Measurements from ENCODE around the gene ATRNL1. TPM values are rescaled to one million over a fixed set of nuclear protein-coding genes. Genes with fewer than 3 reads are reported as not detected.

The ATRNL1 gene
- total RNA-seq, 4 donors from 2014 or later: 137 to 431 (median 202) TPM

DNA sequence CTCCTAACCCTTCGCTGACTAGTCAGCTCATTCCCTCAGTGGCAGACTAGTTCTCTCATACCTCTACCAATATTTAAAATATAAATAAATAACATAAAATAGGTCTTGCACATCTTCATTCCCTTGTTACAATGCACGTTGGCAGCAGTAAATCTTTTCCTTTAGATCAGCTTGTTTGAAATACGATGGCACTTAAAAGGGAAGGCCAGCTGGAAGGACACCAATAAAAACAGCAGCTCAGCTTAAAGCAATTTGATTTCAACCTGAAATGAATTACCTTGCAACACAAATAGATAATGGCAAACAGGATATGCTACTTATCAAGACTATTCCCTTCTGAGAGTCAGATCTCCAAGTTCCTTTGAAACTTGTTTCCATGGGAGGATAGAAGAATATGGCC, 858.1 kb downstream of the ATRNL1 start:
- DNase-seq: no peak
- Histone ChIP-seq H3K27me3 (no peaks in the 10 kb centered on the region), H3K4me3 (no peak overlapping the region), H3K4me1 (no peaks in the 10 kb centered on the region), H3K27ac (no peak overlapping the region), H3K36me3 (no peaks in the 10 kb centered on the region), H3K9me3 (no peaks in the 10 kb centered on the region)
- TF ChIP-seq, protein P1, sequence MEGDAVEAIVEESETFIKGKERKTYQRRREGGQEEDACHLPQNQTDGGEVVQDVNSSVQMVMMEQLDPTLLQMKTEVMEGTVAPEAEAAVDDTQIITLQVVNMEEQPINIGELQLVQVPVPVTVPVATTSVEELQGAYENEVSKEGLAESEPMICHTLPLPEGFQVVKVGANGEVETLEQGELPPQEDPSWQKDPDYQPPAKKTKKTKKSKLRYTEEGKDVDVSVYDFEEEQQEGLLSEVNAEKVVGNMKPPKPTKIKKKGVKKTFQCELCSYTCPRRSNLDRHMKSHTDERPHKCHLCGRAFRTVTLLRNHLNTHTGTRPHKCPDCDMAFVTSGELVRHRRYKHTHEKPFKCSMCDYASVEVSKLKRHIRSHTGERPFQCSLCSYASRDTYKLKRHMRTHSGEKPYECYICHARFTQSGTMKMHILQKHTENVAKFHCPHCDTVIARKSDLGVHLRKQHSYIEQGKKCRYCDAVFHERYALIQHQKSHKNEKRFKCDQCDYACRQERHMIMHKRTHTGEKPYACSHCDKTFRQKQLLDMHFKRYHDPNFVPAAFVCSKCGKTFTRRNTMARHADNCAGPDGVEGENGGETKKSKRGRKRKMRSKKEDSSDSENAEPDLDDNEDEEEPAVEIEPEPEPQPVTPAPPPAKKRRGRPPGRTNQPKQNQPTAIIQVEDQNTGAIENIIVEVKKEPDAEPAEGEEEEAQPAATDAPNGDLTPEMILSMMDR (IDR thresholded peaks at IDR 0.05): no peak
- TF ChIP-seq POLR2A (IDR thresholded peaks at IDR 0.05): no peak
- intact Hi-C loops (cut with DNase I; ENCODE audit: low total_unique reads): no loop called here

DNA sequence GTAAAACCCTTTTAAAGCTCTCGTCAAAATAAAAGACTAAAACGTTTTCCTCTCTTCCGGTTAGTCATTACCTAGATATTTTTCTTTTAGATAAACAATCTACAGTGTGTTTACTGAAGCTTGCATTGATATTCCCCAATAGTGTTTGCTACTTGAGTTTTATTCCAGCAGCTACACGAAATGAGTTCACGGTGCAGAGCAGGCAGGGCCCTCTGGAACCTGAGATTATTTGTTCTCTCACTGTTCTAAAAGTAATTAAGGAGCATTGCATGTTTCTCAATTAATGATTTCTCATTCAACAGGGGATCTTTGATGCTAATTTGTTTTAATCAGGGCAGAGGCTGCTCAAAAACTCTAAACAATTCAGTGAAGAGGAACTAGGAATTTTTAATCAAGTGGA, 860.1 kb downstream of the ATRNL1 start:
- DNase-seq: no peak
- Histone ChIP-seq H3K27me3 (no peaks in the 10 kb centered on the region), H3K27ac (no peak overlapping the region), H3K9me3 (no peaks in the 10 kb centered on the region), H3K36me3 (no peaks in the 10 kb centered on the region), H3K4me1 (no peaks in the 10 kb centered on the region), H3K4me3 (no peak overlapping the region)
- TF ChIP-seq, protein P1 (IDR thresholded peaks at IDR 0.05): no peak
- intact Hi-C loops (cut with DNase I; ENCODE audit: low total_unique reads): no loop called here

DNA sequence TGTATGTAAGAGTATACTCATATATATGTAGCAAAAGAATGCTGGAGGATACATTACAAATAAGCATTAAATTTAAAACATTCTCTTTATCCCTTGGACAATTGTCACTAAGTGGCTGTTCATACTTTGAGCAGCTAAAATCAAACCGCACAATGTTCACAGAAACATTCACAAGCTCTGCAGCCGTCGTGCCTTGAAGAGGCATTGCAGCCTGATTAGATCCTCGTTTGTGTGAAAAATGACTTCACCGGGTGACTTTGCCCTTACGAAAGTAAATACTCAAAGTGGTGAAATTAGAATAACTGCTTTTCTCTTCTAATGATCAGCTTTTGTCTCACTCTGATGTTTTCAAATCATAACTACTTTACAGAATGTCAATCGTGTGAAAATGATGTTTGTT, 860.8 kb downstream of the ATRNL1 start:
- Histone ChIP-seq H3K9me3 (no peaks in the 10 kb centered on the region), H3K27me3 (no peaks in the 10 kb centered on the region), H3K27ac (no peak overlapping the region), H3K4me1 (no peaks in the 10 kb centered on the region), H3K4me3 (no peak overlapping the region), H3K36me3 (no peaks in the 10 kb centered on the region)
- TF ChIP-seq, protein P1 (IDR thresholded peaks at IDR 0.05): no peak
- TF ChIP-seq POLR2A (IDR thresholded peaks at IDR 0.05): no peak
- intact Hi-C loops (cut with DNase I; ENCODE audit: low total_unique reads): no loop called here
- no peak for DNase-seq

DNA sequence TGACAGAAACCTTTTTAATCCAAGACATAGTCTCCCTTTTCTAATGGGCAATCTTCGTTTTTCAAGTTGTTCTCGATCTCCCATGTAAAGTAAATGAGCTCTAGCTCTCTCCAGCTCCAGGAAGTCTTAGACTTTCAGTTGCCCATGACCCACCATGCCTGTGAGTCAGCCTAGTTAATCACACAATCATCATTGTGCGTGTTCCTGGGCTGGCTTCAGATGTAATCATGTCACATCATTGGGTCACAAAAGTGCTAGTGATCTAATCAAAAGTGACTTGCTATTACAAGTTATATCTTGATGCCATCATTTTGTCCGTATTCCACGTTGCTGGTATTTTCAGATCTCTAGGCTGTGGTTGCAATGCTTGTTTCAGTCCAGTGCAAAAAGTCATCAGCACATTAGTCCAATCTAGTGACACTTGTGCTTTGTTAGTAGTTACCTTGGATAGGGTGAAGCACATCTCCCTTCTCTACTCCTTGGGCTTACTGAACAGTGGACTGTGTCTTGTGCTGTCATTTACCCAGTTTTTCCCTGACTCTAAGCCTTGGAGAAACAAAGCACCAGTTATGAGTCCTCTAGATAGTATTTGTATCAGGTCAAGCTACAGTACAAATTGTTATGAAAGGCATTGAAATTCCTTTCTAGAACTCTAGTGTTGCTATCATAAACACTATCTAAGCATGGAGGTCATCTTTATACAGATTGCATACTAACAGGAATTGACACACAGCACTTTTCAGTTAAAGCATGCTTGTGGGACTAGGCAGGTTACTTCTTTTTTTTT, 863.3 kb downstream of the ATRNL1 start:
- TF ChIP-seq, protein P1 (IDR thresholded peaks at IDR 0.05): no peak
- TF ChIP-seq POLR2A (IDR thresholded peaks at IDR 0.05): no peak
- H3K9me3 ChIP-seq: no peaks in the 10 kb centered on the region
- no peaks in the 10 kb centered on the region for H3K36me3 ChIP-seq
- H3K4me3 ChIP-seq: no peak overlapping the region
- no peaks in the 10 kb centered on the region for H3K27me3 ChIP-seq
- no peaks in the 10 kb centered on the region for H3K4me1 ChIP-seq
- no peak for DNase-seq
- intact Hi-C loops (cut with DNase I; ENCODE audit: low total_unique reads): no loop called here
- H3K27ac ChIP-seq: no peak overlapping the region

DNA sequence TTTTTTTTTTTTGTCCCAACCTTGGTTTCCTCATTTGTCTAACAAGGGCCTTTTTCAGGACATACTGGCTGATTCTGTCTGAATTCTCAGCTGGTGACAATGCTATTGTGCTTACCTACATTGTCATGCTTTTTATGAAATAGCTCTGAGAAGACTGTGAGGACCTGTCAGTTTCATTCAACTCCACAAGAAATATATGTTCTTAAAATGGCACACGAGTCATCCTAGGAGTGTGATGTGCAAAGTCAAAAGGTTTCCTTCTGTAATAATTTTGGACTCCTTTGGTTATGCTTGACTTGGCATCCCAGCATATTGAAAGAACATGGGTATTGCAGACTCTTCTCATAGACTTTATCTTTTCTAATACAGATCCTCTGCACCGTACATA, 863.8 kb downstream of the ATRNL1 start:
- no peak for DNase-seq
- no peak overlapping the region for H3K27ac ChIP-seq
- no peaks in the 10 kb centered on the region for H3K9me3 ChIP-seq
- TF ChIP-seq, protein P1 (IDR thresholded peaks at IDR 0.05): no peak
- no peak for TF ChIP-seq POLR2A (IDR thresholded peaks at IDR 0.05)
- H3K27me3 ChIP-seq: no peaks in the 10 kb centered on the region
- H3K4me3 ChIP-seq: no peak overlapping the region
- intact Hi-C loops (cut with DNase I; ENCODE audit: low total_unique reads): no loop called here
- H3K4me1 ChIP-seq: no peaks in the 10 kb centered on the region
- H3K36me3 ChIP-seq: no peaks in the 10 kb centered on the region
